Measurements from ENCODE around the gene LBP. TPM values are rescaled to one million over a fixed set of nuclear protein-coding genes. Genes with fewer than 3 reads are reported as not detected.

LBP gene
- total RNA-seq, 1 experiment from 2014 or later = 0.52 TPM

DNA sequence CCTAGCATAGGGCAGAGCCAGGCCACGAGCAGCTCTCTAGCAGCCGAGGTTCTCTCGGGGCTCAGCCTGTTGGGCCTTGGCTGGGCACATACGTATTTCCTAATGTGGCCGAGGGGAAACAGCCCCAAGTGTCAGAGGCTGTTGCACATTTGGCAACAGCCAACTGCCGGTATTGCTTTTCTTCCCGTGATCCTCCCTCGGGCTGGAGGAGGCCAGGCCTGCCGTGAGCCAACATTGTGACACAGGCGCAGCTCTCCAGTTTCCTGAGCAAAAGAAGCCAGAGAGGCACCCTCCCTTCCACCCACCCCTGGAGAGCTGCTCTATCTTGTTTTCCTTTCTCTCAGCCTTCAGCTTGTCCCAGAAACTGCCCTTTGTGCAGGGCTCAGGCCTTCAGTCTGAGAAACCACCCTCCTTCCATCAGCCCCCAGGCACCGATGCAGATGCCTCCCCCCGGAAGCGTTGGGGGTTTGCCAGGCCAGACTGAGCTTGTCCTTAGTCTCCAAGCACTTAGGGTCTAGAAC lies 47.5 kb upstream of the LBP start:
- H3T11ph ChIP-seq (ENCODE audit: low read length) = no peak overlapping the region
- H2BK15ac ChIP-seq (ENCODE audit: low read depth, low read length) = no peak overlapping the region
- peaks cover 2% of the 10 kb centered on the region for H4K20me1 ChIP-seq (ENCODE audit: control insufficient read depth, insufficient read depth, insufficient read length)
- no peak overlapping the region for H3K14ac ChIP-seq (ENCODE audit: insufficient read depth, low read length)
- Mint-ChIP-seq H3K4me3 (no peak overlapping the region; a peak in 1 of 5 replicates), H3K4me1 (peaks cover 11 to 24% of the 10 kb centered on the region in 2 experiments), H3K36me3 (ENCODE audit: insufficient read depth in 1 of 3, low read depth in 3 of 3) (no peaks in the 10 kb centered on the region), H3K9me3 (no peaks in the 10 kb centered on the region), H3K27me3 (ENCODE audit: low read depth) (peaks cover 3% of the 10 kb centered on the region; the same call in 1 of the 2 replicates), H3K27ac (peak overlapping the region in 2 of 3 experiments; percentile 55 to 66; a peak in 2 of 7 replicates)
- no peak overlapping the region for H4K5ac ChIP-seq (ENCODE audit: insufficient read length, low read depth, low read length)
- no peak overlapping the region for H2BK12ac ChIP-seq (ENCODE audit: insufficient read length, low read depth, low read length)
- H3K23ac ChIP-seq (ENCODE audit: insufficient read length, low read depth, low read length) = no peak overlapping the region
- H4K8ac ChIP-seq (replicated peaks; ENCODE audit: insufficient read length, low read depth, low read length) = no peak overlapping the region
- H3K27me3 ChIP-seq (ENCODE audit: insufficient read depth, low read length) = no peaks in the 10 kb centered on the region
- TF ChIP-seq, protein P1, sequence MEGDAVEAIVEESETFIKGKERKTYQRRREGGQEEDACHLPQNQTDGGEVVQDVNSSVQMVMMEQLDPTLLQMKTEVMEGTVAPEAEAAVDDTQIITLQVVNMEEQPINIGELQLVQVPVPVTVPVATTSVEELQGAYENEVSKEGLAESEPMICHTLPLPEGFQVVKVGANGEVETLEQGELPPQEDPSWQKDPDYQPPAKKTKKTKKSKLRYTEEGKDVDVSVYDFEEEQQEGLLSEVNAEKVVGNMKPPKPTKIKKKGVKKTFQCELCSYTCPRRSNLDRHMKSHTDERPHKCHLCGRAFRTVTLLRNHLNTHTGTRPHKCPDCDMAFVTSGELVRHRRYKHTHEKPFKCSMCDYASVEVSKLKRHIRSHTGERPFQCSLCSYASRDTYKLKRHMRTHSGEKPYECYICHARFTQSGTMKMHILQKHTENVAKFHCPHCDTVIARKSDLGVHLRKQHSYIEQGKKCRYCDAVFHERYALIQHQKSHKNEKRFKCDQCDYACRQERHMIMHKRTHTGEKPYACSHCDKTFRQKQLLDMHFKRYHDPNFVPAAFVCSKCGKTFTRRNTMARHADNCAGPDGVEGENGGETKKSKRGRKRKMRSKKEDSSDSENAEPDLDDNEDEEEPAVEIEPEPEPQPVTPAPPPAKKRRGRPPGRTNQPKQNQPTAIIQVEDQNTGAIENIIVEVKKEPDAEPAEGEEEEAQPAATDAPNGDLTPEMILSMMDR (conservative IDR thresholded peaks at IDR 0.05) = no peak
- no CpG with 5 or more reads among the region's 13 CpGs for WGBS (ENCODE audit: extremely low coverage, insufficient read length, low lambda C conversion rate)
- no peak overlapping the region for H3K27ac ChIP-seq (ENCODE audit: insufficient read length, low read depth, low read length)
- no peak overlapping the region for H4K91ac ChIP-seq (ENCODE audit: insufficient read length, low read depth, low read length)
- H2BK120ac ChIP-seq (ENCODE audit: low read depth, low read length, poor library complexity, severe bottlenecking) = no peak overlapping the region
- no peak overlapping the region for H3K4ac ChIP-seq (ENCODE audit: low read depth, low read length)
- no peak overlapping the region for H2BK20ac ChIP-seq (ENCODE audit: low read depth, low read length, poor library complexity, severe bottlenecking)
- H3K18ac ChIP-seq (ENCODE audit: insufficient read length, low read depth, low read length) = no peak overlapping the region
- no peaks in the 10 kb centered on the region for H3K4me1 ChIP-seq (ENCODE audit: insufficient read depth, low read length)
- no peaks in the 10 kb centered on the region for H3K79me2 ChIP-seq (ENCODE audit: insufficient read depth, low read length)
- no peaks in the 10 kb centered on the region for H3K79me1 ChIP-seq (ENCODE audit: insufficient read depth, low read depth, low read length, poor library complexity, severe bottlenecking)
- no peaks in the 10 kb centered on the region for H3K23me2 ChIP-seq (ENCODE audit: insufficient read length, low read depth, low read length, poor library complexity, severe bottlenecking)
- DNase-seq = no peak
- no peak overlapping the region for H2AFZ ChIP-seq (ENCODE audit: low read length)
- no peak overlapping the region for H3K9ac ChIP-seq (ENCODE audit: extremely low read depth, insufficient read length, low read length)
- no peak overlapping the region for H3K56ac ChIP-seq (ENCODE audit: insufficient read length, low read depth, low read length)
- no peak overlapping the region for H3K4me2 ChIP-seq (ENCODE audit: insufficient read depth, insufficient read length, low read length)
- H2AK5ac ChIP-seq (ENCODE audit: insufficient read length, low read length) = no peak overlapping the region
- H2BK5ac ChIP-seq (ENCODE audit: insufficient read length, low read length) = no peak overlapping the region
- H3K9me3 ChIP-seq (ENCODE audit: control insufficient read depth, low read depth, low read length) = no peaks in the 10 kb centered on the region

Data from H9 (cell line).